Panc1 (cell line): ENCODE data around the gene C6. TPM values are rescaled to one million over a fixed set of nuclear protein-coding genes. Genes with fewer than 3 reads are reported as not detected.

Experiments
- ATAC-seq: fragments of 200-7000 bp; cut with Tn5 transposase; 2 replicates; pipeline ENCODE4 v1.9.1; 2020; ENCODE audit warnings: mild to moderate bottlenecking, moderate library complexity
- BruUV-seq: library from RNA; stranded (reverse); fragments of 400-500 nt; replicated peaks from 2 replicates; lab custom pipeline; 2021; lab: Mats Ljungman, UMichigan
- CTCF ChIA-PET: fragments of 300-600 bp; sonication (Branson Sonifier 250); formaldehyde crosslinking; loops from one replicate; lab custom pipeline; 2022; ENCODE audit warnings: antibody characterized with exemption; lab: Charles Lee
- POLR2A ChIA-PET: fragments of 300-600 bp; sonication (Branson Sonifier 250); formaldehyde crosslinking; loops from one replicate; lab custom pipeline; 2022; ENCODE audit warnings: antibody characterized with exemption; lab: Charles Lee
- DNase-seq: peaks from one replicate; pipeline ENCODE4 v3.0.0-alpha.2; 2010; ENCODE audit warnings: low read depth, low spot score
- H3K27ac ChIP-seq: 2 replicates; pipeline ENCODE4 v1.5.1; 2011; ENCODE audit warnings: mild to moderate bottlenecking, low read length, inconsistent platforms
- H3K27me3 ChIP-seq: fragments of 200-500 bp; sonication (Bioruptor generic); 2 replicates; pipeline ENCODE4 v1.6.0; 2014; ENCODE audit warnings: low read length, inconsistent platforms; ENCODE audit not compliant: control insufficient read depth, insufficient read depth
- H3K36me3 ChIP-seq: fragments of 200-500 bp; sonication (Bioruptor generic); 2 replicates; pipeline ENCODE4 v1.5.1; 2014; ENCODE audit warnings: inconsistent platforms, mild to moderate bottlenecking, low read length, moderate library complexity; ENCODE audit not compliant: control insufficient read depth, insufficient read depth
- H3K4me1 ChIP-seq: 2 replicates; pipeline ENCODE4 v1.5.1; 2011; ENCODE audit warnings: inconsistent platforms, mild to moderate bottlenecking, low read length, moderate library complexity; ENCODE audit not compliant: control insufficient read depth, insufficient read depth
- H3K4me3 ChIP-seq, 2 experiments: 2 replicates each; pipeline ENCODE4 v1.5.1; 2011 to 2012; ENCODE audit warnings: low read depth in 2 of 2, low read length in 2 of 2, mild to moderate bottlenecking in 2 of 2, inconsistent platforms in 1 of 2, moderate library complexity in 1 of 2
- H3K9me3 ChIP-seq: fragments of 200-500 bp; sonication (Bioruptor generic); 2 replicates; pipeline ENCODE4 v1.5.1; 2014; ENCODE audit warnings: low read depth, mild to moderate bottlenecking, inconsistent platforms, low read length, moderate library complexity; ENCODE audit not compliant: control insufficient read depth, insufficient read depth
- POLR2AphosphoS5 ChIP-seq: IDR thresholded peaks from 2 replicates; pipeline ENCODE4 v1.6.1; 2012; ENCODE audit warnings: mild to moderate bottlenecking, low read depth, low read length, moderate library complexity
- SIN3A ChIP-seq: IDR thresholded peaks from 2 replicates; pipeline ENCODE4 v1.6.1; 2012; ENCODE audit warnings: low read depth, mild to moderate bottlenecking, low read length, moderate library complexity, borderline replicate concordance; ENCODE audit not compliant: insufficient read depth
- TCF7L2 ChIP-seq: IDR thresholded peaks from 2 replicates; pipeline ENCODE4 v1.6.1; 2011; ENCODE audit warnings: mild to moderate bottlenecking, low read depth, low read length, inconsistent platforms
- in situ Hi-C: cut with HindIII; loops from 2 replicates; pipeline ENCODE4 v1.10.0; 2016; ENCODE audit warnings: low sequenced_read_pairs, low pct_unique_long_range_greater_than_20kb
- intact Hi-C: fragments of 100-400 bp; cut with micrococcal nuclease; formaldehyde crosslinking; loops from one replicate; pipeline ENCODE4 v1.10.0; 2022; ENCODE audit not compliant: unreplicated experiment
- total RNA-seq: library from RNA; stranded (reverse); gene quantifications from one replicate; pipeline ENCODE4 v1.2.1, GENCODE V29; 2021; ENCODE audit not compliant: unreplicated experiment
- TF ChIP-seq, protein P1 (sequence below), 2 experiments: IDR thresholded peaks; 2 replicates each; pipeline ENCODE4 v1.6.1; 2011 to 2012; ENCODE audit warnings: low read depth in 2 of 2, control low read depth in 1 of 2, low read length in 1 of 2, mild to moderate bottlenecking in 1 of 2, moderate library complexity in 1 of 2; ENCODE audit not compliant: insufficient read depth in 1 of 2
- TF ChIP-seq, protein P2 (sequence below): fragments of 450-650 bp; IDR thresholded peaks from 2 replicates; pipeline ENCODE4 v1.5.1; 2017; ENCODE audit warnings: mild to moderate bottlenecking

The C6 gene
- total RNA-seq, 1 experiment from 2014 or later = 0.13 TPM

DNA sequence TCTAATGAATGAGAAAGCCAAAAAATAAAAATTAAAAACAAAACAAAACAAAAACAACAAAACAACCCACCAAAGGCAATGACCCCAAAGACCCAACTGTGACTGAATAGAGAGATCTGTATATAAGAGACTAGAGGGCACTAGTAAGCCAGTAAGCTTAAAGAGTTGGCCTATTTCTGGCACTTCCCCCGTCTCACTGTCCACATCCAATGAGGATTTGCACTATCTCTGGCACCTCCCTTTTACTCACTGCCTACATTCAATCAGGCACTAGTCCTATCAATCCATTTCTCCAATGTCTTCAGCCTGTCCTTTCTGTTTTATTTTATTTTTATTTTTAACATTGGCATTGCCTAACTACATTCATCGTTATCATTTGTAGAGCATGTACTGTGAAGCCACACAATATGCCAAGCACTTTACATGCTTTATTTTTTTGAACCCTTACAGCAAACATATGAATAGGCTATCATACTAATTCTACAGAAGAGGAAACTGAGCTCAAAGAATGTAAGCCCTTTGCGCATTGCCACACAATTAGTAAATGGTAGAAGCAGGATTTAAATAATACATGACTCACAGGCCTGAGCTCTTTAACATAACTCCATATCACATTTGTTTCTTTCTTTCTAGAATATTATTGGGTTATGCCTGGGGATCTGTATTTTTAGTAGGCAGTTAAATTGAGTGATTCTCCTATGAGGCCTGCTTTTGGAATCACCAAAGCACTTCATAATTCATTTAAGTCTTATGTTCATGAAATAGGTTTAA is 70.0 kb downstream of the C6 start:
- Histone ChIP-seq H3K36me3 (no peaks in the 10 kb centered on the region), H3K4me3 (no peak overlapping the region), H3K9me3 (no peaks in the 10 kb centered on the region), H3K27ac (no peak overlapping the region), H3K27me3 (no peaks in the 10 kb centered on the region; the same call in 1 of the 2 replicates), H3K4me1 (no peaks in the 10 kb centered on the region)
- BruUV-seq = no TSS peak
- CTCF ChIA-PET = no interaction called here
- in situ Hi-C loops = no loop called here
- DNase-seq (no peak), ATAC-seq (no peak)
- TF ChIP-seq POLR2AphosphoS5 (no peak), TCF7L2 (no peak), SIN3A (no peak)
- TF ChIP-seq, protein P1, sequence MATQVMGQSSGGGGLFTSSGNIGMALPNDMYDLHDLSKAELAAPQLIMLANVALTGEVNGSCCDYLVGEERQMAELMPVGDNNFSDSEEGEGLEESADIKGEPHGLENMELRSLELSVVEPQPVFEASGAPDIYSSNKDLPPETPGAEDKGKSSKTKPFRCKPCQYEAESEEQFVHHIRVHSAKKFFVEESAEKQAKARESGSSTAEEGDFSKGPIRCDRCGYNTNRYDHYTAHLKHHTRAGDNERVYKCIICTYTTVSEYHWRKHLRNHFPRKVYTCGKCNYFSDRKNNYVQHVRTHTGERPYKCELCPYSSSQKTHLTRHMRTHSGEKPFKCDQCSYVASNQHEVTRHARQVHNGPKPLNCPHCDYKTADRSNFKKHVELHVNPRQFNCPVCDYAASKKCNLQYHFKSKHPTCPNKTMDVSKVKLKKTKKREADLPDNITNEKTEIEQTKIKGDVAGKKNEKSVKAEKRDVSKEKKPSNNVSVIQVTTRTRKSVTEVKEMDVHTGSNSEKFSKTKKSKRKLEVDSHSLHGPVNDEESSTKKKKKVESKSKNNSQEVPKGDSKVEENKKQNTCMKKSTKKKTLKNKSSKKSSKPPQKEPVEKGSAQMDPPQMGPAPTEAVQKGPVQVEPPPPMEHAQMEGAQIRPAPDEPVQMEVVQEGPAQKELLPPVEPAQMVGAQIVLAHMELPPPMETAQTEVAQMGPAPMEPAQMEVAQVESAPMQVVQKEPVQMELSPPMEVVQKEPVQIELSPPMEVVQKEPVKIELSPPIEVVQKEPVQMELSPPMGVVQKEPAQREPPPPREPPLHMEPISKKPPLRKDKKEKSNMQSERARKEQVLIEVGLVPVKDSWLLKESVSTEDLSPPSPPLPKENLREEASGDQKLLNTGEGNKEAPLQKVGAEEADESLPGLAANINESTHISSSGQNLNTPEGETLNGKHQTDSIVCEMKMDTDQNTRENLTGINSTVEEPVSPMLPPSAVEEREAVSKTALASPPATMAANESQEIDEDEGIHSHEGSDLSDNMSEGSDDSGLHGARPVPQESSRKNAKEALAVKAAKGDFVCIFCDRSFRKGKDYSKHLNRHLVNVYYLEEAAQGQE (IDR thresholded peaks at IDR 0.05; ENCODE audit: insufficient read depth in 1 of 2, low read depth in 2 of 2, low read length in 1 of 2) = no peak
- TF ChIP-seq, protein P2, sequence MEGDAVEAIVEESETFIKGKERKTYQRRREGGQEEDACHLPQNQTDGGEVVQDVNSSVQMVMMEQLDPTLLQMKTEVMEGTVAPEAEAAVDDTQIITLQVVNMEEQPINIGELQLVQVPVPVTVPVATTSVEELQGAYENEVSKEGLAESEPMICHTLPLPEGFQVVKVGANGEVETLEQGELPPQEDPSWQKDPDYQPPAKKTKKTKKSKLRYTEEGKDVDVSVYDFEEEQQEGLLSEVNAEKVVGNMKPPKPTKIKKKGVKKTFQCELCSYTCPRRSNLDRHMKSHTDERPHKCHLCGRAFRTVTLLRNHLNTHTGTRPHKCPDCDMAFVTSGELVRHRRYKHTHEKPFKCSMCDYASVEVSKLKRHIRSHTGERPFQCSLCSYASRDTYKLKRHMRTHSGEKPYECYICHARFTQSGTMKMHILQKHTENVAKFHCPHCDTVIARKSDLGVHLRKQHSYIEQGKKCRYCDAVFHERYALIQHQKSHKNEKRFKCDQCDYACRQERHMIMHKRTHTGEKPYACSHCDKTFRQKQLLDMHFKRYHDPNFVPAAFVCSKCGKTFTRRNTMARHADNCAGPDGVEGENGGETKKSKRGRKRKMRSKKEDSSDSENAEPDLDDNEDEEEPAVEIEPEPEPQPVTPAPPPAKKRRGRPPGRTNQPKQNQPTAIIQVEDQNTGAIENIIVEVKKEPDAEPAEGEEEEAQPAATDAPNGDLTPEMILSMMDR = no peak
- POLR2A ChIA-PET = no interaction called here
- intact Hi-C loops = no loop called here

DNA sequence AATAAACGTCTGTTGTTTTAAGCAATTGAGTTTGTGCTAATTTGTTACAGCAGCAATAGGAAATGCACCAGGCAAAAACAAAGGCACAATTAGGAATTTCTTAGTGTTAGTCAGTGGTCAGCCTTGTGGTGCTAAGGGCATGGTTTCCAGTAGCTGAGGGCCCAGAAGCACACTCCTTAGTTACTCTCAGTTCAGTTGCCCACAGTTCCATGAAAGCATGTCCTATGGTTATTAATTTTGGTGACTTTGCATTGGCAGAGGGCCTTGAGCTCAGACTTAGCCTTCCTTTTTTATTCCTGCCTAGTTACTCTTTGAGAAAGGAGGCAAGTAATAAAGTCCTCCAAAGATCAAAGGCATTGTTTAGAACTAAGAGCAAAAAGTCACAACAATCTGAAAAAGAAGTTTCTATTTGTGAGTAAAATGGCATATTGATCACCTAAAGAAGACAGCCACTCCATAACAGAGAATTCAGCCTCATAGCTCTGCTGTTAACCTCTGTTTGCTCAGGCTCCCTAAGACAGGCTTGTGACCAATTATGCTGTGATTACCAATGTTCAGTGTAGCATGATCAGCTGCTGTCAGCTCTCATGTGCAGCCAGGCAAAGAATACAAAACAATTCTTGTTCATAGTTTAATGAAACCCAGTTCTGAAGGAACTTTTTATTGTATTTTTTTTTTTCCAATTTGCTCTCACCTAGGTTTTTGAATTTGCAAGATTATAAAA is 85.2 kb downstream of the C6 start:
- Histone ChIP-seq H3K27ac (no peak overlapping the region), H3K9me3 (no peaks in the 10 kb centered on the region), H3K4me3 (no peak overlapping the region), H3K4me1 (no peaks in the 10 kb centered on the region), H3K36me3 (no peaks in the 10 kb centered on the region), H3K27me3 (no peaks in the 10 kb centered on the region)
- intact Hi-C loops (no loop called here), in situ Hi-C loops (no loop called here)
- no peak for TF ChIP-seq POLR2AphosphoS5
- TF ChIP-seq, protein P2 = no peak
- TF ChIP-seq, protein P1 (IDR thresholded peaks at IDR 0.05; ENCODE audit: insufficient read depth in 1 of 2, low read depth in 2 of 2, low read length in 1 of 2) = no peak
- CTCF ChIA-PET = no interaction called here
- no TSS peak for BruUV-seq
- ATAC-seq = no peak
- DNase-seq = no peak
- POLR2A ChIA-PET = no interaction called here
